Natural killer cell treated with Interleukin-12 subunit alpha and Interleukin-12 subunit beta and Interleukin-15 and Interleukin-18, amount 100 ng/mL, for 72 hours (primary cell): ENCODE results near the gene SMOC2. TPM values are rescaled to one million over a fixed set of nuclear protein-coding genes. Genes with fewer than 3 reads are reported as not detected.
"Not testable (repeated sequence)": the region's sequence is repeated elsewhere in the genome, so short reads cannot be mapped to it uniquely, and the experiment has no call there.

ENCODE experiments used
- ATAC-seq, 2 donors: fragments of 150-1000 bp; cut with Tn5 transposase in 1 of 2; sonication (Bioruptor Pico), chemical (Tn5 transposase) in 1 of 2; 2 replicates each; pipeline ENCODE4 v1.10.0; 2021
- DNase-seq: peaks from one replicate; pipeline ENCODE4 v3.0.0; 2022; ENCODE audit warnings: low spot score
- H3K27ac Mint-ChIP-seq, 2 donors: 1 replicate in 1 of 2; 2 replicates in 1 of 2; pipeline ENCODE4 v1.8.0; 2022; ENCODE audit warnings: mixed read lengths in 2 of 2, mild to moderate bottlenecking in 1 of 2, moderate library complexity in 1 of 2
- H3K27me3 Mint-ChIP-seq, 2 donors: 1 replicate in 1 of 2; 2 replicates in 1 of 2; pipeline ENCODE4 v1.8.0; 2022; ENCODE audit warnings: mixed read lengths in 2 of 2
- H3K36me3 Mint-ChIP-seq: one replicate; pipeline ENCODE4 v1.8.0; 2022; ENCODE audit warnings: mixed read lengths
- H3K4me1 Mint-ChIP-seq, 2 donors: 1 replicate in 1 of 2; 2 replicates in 1 of 2; pipeline ENCODE4 v1.8.0; 2022; ENCODE audit warnings: low read depth in 2 of 2, mixed read lengths in 2 of 2, mild to moderate bottlenecking in 1 of 2
- H3K4me3 Mint-ChIP-seq: one replicate; pipeline ENCODE4 v1.8.0; 2022; ENCODE audit warnings: mixed read lengths
- H3K9me3 Mint-ChIP-seq: 2 replicates; pipeline ENCODE4 v1.8.0; 2022; ENCODE audit warnings: mixed read lengths
- total RNA-seq, 2 donors: library from RNA; stranded (reverse); gene quantifications; one replicate each; pipeline ENCODE4 v1.2.3, GENCODE V29; 2022

The SMOC2 gene
- total RNA-seq, 2 donors from 2014 or later: not detected

DNA sequence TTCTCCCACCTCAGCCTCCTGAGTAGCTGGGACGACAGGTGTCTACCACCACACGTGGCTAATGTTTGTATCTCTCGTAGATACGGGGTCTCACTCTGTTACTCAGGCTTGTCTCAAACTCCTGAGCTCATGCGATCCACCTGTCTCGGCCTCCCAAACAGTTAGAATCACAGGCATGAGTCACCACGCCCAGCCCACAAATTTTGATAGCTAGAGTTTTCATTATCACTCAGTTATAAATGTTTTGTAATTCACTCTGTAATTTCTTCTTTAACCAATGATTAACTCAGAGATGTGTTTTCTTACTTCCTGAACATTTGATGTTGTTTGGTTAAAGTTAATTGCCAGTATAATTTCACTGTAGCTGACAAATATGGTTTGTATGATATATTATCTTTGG is 249.3 kb downstream of the SMOC2 start:
- no peak overlapping the region for H3K27ac Mint-ChIP-seq
- no peaks in the 10 kb centered on the region for H3K9me3 Mint-ChIP-seq
- no peak for DNase-seq
- peaks cover 0 to 4% of the 10 kb centered on the region in 2 donors for H3K27me3 Mint-ChIP-seq
- H3K4me3 Mint-ChIP-seq: no peak overlapping the region
- no peak for ATAC-seq
- no peaks in the 10 kb centered on the region for H3K4me1 Mint-ChIP-seq
- H3K36me3 Mint-ChIP-seq: no peaks in the 10 kb centered on the region

DNA sequence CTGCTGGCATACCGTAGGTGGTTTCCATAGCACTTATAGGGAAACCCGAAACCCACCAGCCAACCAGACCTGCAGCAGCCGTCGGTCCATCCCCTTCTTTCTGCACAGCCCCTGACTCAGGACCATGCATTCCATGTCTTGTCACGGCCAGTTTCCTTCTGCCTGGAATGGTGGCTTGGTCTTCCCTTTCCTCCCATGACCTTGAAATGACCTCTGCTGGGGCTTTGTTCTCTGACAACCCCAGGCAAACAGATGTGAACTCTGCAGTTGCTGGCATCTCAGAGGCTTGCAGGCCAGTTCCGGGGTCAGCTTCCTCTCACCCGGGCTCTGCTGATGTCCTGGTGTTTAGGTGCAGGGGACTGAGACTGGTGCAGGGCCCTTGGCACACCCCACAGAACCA is 250.8 kb downstream of the SMOC2 start:
- Mint-ChIP-seq H3K4me1 (no peaks in the 10 kb centered on the region), H3K27me3 (peaks cover 0 to 2% of the 10 kb centered on the region in 2 donors), H3K27ac (no peak overlapping the region), H3K36me3 (no peaks in the 10 kb centered on the region), H3K9me3 (no peaks in the 10 kb centered on the region), H3K4me3 (no peak overlapping the region)
- ATAC-seq (no peak), DNase-seq (no peak)

DNA sequence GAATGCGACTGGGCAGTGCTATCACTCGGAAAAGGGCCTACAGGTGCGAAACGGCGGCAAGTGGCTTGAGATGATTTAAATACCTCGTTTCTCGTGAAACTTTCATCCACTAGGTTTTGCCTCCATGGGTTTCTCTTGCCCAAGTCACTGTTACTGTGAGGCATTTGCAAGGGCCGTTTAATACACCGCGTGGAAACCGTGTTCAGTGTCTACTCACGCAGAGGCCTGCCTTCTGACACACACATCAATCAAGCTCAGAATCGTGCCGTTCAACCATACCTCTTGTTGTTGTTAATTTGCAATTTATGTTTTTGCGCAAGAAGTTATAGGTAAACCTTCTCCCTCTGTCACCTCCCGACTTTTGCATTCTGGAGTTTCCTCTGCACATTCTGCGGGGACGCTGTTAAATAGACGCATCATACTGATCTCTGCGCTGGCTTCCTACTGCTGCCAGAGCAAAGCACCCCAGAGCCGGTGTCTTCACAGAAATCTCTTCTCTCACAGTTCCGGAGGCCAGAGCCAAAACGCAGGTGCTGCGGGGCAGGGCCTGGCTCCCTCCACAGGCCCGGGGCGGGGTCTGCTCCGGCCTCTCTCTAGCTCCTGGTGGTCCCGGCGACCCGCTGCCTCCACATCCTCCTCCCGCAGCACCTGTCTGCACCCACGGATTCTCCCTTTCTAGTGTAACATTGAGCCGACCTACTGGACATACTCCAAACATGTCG is 251.4 kb downstream of the SMOC2 start:
- Mint-ChIP-seq H3K27ac (no peak overlapping the region), H3K9me3 (no peaks in the 10 kb centered on the region), H3K4me3 (no peak overlapping the region), H3K27me3 (peaks cover 0 to 2% of the 10 kb centered on the region in 2 donors), H3K4me1 (no peaks in the 10 kb centered on the region), H3K36me3 (no peaks in the 10 kb centered on the region)
- ATAC-seq: no peak
- DNase-seq: no peak

DNA sequence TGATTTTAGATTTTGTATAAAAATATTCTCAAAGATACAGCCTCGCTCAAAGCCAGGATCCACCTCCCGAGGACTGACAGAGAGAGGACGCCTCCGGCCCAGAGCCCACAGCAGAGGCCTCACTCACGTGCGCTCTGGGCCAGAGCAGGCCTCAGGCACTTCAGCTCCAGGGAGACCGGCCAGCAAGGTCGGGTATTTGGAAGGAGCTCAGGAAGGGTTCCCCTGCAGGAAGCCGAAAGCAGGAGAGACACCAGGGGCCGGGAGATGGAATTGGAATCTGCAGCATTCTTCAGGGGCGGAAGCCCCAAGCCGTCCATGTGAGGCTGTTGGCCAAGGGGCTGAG is 251.9 kb downstream of the SMOC2 start:
- not testable (repeated sequence) for DNase-seq, H3K36me3 Mint-ChIP-seq, H3K4me3 Mint-ChIP-seq, H3K4me1 Mint-ChIP-seq, H3K27me3 Mint-ChIP-seq, H3K27ac Mint-ChIP-seq, H3K9me3 Mint-ChIP-seq, ATAC-seq

DNA sequence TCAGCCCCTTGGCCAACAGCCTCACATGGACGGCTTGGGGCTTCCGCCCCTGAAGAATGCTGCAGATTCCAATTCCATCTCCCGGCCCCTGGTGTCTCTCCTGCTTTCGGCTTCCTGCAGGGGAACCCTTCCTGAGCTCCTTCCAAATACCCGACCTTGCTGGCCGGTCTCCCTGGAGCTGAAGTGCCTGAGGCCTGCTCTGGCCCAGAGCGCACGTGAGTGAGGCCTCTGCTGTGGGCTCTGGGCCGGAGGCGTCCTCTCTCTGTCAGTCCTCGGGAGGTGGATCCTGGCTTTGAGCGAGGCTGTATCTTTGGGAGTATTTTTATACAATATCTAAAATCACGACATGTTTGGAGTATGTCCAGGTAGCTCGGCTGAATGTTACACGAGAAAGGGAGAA is 253.8 kb downstream of the SMOC2 start:
- H3K36me3 Mint-ChIP-seq, H3K27me3 Mint-ChIP-seq, H3K4me1 Mint-ChIP-seq, H3K4me3 Mint-ChIP-seq, ATAC-seq, DNase-seq, H3K27ac Mint-ChIP-seq, H3K9me3 Mint-ChIP-seq: not testable (repeated sequence)

DNA sequence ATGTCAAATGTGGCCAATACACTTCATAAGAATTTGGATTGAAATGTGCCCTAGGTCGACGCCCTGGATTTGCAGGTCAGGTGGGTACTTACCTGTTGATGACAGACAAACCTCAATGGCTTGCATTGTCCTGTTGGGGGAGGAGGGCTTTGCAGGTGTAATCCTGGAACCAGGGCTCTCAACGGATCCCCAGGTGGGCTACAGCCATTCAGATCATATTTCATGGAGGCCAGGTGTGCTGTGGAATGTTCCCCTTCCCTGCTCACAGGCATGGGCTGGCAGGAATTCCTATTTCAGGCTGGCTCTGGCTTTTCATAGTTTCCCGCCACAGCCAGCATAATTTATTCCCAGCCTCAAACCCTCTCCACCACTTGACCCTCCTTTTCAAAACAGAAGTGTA is 254.7 kb downstream of the SMOC2 start:
- DNase-seq: no peak
- H3K4me1 Mint-ChIP-seq: no peaks in the 10 kb centered on the region
- H3K9me3 Mint-ChIP-seq: no peaks in the 10 kb centered on the region
- no peak for ATAC-seq
- no peak overlapping the region for H3K27ac Mint-ChIP-seq
- no peaks in the 10 kb centered on the region for H3K27me3 Mint-ChIP-seq
- no peaks in the 10 kb centered on the region for H3K36me3 Mint-ChIP-seq
- H3K4me3 Mint-ChIP-seq: no peak overlapping the region

DNA sequence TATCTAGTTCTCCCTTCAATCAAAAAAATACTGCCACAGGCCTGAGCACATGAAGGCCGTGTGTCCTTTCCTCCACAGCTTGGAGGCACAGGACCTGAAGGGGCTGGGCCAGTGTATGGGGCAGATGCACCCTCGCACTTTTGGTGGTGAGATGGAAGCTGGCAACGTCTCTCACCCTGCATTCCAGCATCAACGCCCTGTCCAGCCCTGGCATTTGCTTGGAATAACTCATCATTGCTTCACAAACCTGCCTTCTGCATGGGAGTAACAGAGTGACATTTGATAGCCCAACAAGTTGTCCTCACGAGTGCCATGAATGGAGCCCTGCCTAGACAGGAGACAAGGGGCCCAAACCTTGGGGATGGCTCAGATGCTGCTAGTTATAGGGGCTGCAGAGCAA is 257.9 kb downstream of the SMOC2 start:
- peaks cover 0 to 2% of the 10 kb centered on the region in 2 donors for H3K4me1 Mint-ChIP-seq
- ATAC-seq (no peak), DNase-seq (no peak)
- H3K27ac Mint-ChIP-seq: no peak overlapping the region
- H3K36me3 Mint-ChIP-seq: no peaks in the 10 kb centered on the region
- no peaks in the 10 kb centered on the region for H3K9me3 Mint-ChIP-seq
- no peak overlapping the region for H3K4me3 Mint-ChIP-seq
- H3K27me3 Mint-ChIP-seq: peaks cover 0 to 2% of the 10 kb centered on the region in 2 donors

DNA sequence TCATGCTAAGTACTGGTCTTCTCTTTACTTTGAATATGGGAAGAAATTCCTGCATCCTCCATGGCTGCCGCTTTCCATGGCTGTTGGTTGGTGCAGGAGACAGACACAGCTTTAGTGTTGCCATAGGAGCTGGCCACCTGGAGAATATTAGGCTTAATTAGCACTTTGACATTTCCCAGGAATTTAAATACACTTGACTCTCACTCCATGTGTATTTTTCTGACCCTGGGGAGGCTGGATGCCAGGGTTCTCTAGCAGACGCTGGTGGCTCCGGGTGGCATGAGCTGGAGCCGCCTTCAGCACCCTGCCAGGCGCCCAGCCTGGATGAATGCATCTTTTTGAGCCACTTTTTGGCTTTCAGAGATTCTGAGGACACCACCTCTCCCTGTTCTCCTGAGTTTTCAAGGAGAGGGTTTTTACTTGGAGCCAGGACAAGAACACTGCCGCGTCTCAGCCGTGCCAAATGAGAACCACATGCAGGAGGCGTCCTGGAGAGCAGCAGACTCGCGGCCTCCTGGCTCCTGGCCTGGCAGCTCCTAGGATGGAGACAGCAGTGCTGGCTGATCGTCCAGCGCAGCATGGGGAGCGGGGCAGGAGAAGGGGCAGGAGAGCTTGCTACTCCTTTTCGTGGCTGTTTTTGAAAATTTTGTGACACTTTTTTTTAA is 258.8 kb downstream of the SMOC2 start:
- H3K4me3 Mint-ChIP-seq: no peak overlapping the region
- H3K9me3 Mint-ChIP-seq: no peaks in the 10 kb centered on the region
- ATAC-seq (no peak), DNase-seq (no peak)
- peaks cover 0 to 2% of the 10 kb centered on the region in 2 donors for H3K4me1 Mint-ChIP-seq
- H3K36me3 Mint-ChIP-seq: no peaks in the 10 kb centered on the region
- H3K27me3 Mint-ChIP-seq: peaks cover 0 to 2% of the 10 kb centered on the region in 2 donors
- H3K27ac Mint-ChIP-seq: no peak overlapping the region

DNA sequence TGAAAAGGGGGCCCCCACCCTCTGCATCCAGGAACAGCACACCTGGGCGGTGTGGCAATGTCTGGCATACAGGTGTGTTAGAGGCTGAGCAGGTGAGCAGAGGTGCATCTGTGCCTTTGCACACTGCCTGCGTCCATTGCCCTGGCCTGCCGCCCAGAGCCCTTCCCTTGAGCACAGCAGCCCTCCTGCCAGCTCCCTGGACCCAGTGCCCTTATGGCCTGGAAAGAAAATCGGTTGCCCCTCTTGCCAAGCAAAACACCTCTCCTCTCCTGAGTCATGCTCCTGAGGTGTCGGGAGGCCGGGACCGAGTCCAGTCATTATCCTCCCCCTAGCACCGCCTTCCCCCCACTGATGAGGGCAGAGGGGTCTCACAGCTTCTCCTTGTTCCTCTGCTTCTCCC is 259.9 kb downstream of the SMOC2 start:
- H3K27ac Mint-ChIP-seq: no peak overlapping the region
- H3K9me3 Mint-ChIP-seq: no peaks in the 10 kb centered on the region
- H3K4me1 Mint-ChIP-seq: peaks cover 0 to 2% of the 10 kb centered on the region in 2 donors
- peaks cover 0 to 2% of the 10 kb centered on the region in 2 donors for H3K27me3 Mint-ChIP-seq
- H3K36me3 Mint-ChIP-seq: no peaks in the 10 kb centered on the region
- no peak overlapping the region for H3K4me3 Mint-ChIP-seq
- DNase-seq: no peak
- peak in 1 of 2 donors; percentile 25 for ATAC-seq

DNA sequence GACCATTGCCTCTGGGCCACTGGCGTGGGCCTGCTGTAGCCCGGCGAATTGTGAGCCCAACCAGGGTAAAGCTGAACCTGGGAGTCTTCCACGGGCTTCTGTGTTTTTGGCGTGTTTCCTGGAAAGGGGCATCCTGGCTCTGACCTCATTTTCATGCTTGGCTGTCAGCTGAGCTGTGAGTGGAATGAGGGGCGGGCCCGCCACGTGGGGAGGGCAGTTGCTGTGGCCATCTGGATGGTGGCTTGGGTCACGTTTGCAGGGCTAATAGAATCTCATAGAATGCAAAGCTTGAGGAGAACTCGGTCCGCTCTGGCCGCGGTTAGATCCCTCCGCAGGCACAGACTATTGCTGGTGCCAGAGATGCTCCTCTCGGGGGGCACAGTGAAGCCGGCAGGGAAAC is 263.0 kb downstream of the SMOC2 start:
- DNase-seq (no peak), ATAC-seq (no peak)
- H3K4me3 Mint-ChIP-seq: no peak overlapping the region
- peaks cover 0 to 2% of the 10 kb centered on the region in 2 donors for H3K4me1 Mint-ChIP-seq
- no peak overlapping the region for H3K27ac Mint-ChIP-seq
- no peaks in the 10 kb centered on the region for H3K36me3 Mint-ChIP-seq
- H3K27me3 Mint-ChIP-seq: peaks cover 0 to 7% of the 10 kb centered on the region in 2 donors
- H3K9me3 Mint-ChIP-seq: no peaks in the 10 kb centered on the region

DNA sequence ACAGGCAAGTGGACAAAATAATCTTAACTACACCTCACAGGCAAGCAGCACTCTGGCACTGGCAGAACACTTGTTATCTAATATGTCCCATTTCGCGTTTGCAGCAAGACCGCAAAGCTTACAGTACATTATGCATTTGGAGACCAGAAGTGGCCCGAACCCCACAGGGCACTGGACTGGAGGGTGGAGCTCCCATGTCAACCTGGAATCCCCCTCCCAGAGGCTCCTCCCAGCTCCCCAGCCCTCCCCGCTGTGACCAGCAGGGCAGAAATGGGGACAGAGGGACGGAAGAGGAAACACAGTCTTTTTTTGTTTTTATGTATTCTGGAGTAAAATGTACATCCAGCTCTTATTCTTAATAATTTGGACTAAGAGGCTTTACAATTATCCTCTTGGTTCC is 263.7 kb downstream of the SMOC2 start:
- Mint-ChIP-seq H3K27ac (no peak overlapping the region), H3K4me1 (peaks cover 0 to 2% of the 10 kb centered on the region in 2 donors), H3K9me3 (no peaks in the 10 kb centered on the region)

DNA sequence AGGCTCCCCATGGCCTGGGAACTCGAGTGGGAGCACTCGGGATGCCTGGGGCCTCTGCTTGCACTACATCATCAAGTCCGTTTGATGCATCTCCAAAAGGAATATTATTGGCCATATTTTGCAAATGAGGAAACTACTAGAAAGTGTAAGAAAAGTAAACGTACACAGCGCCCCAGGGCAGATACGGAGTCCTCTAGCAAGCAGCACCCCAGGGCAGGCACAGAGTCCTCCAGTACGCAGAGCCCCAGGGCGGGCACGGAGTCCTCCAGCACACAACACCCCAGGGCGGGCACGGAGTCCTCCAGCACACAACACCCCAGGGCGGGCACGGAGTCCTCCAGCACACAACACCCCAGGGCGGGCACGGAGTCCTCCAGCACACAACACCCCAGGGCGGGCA is 264.3 kb downstream of the SMOC2 start:
- H3K4me3 Mint-ChIP-seq, H3K27me3 Mint-ChIP-seq, H3K4me1 Mint-ChIP-seq, H3K27ac Mint-ChIP-seq, DNase-seq, H3K9me3 Mint-ChIP-seq, ATAC-seq, H3K36me3 Mint-ChIP-seq: not testable (repeated sequence)

More for the DNA sequence above, 263.7 kb downstream of the SMOC2 start:
- H3K27me3 Mint-ChIP-seq: peaks cover 0 to 7% of the 10 kb centered on the region in 2 donors
- DNase-seq: no peak
- no peak for ATAC-seq
- H3K36me3 Mint-ChIP-seq: no peaks in the 10 kb centered on the region
- no peak overlapping the region for H3K4me3 Mint-ChIP-seq

DNA sequence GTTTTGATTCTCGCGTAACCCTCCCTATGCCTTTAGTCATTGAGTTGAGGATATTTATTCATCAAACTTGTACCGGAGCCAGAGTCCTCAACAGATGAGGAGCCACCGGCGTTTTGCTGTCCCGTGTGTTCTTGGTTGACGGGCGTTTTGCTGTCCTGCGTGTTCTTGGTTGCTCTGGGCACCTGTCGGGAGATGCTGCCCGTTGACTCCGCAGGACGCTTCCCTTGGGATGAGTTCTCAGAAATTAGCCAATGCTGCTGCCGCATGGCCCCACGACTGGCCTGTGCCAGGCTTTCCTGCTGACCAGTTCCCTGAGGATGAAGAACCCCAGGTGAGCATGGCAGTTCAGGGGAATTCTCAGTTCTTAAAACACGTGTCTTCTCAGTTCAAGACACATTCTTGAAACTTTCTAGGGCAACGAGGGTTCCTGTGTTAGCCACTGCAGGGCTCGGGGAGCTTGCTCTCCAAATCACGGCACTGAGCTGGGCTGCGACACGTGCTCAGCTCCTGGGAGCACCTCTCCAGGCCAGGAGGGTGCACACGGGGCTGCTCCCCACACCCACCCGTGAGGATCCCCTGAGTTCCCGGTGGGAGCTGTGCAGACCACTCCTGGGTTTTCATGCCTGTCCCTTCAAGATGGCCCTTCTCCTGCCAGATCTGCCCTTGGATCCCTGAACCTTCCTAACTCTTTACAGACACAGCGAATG is 265.6 kb downstream of the SMOC2 start:
- peaks cover 0 to 7% of the 10 kb centered on the region in 2 donors for H3K27me3 Mint-ChIP-seq
- H3K4me1 Mint-ChIP-seq: peaks cover 0 to 2% of the 10 kb centered on the region in 2 donors
- H3K36me3 Mint-ChIP-seq: no peaks in the 10 kb centered on the region
- H3K27ac Mint-ChIP-seq: no peak overlapping the region
- no peaks in the 10 kb centered on the region for H3K9me3 Mint-ChIP-seq
- no peak overlapping the region for H3K4me3 Mint-ChIP-seq
- ATAC-seq (no peak), DNase-seq (no peak)

DNA sequence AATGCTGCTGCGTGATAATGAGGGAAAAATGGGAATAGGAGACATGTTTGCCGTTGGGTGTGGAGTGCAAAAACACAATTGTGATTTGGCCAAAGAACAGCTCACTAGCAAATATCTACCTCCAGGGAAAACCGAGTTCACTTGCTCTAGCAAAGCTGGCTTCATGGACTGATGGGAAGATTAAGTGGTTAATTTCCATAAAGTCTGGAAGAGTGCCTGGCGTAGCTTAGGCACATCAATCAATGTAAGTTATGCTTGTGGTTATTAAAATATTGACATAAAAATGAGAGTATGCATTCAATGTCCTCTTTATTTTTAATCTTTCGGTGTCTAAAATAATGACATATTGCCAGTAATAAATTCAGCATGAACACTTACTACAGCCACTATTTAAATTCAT is 267.5 kb downstream of the SMOC2 start:
- H3K9me3 Mint-ChIP-seq: no peaks in the 10 kb centered on the region
- H3K27ac Mint-ChIP-seq: no peak overlapping the region
- ATAC-seq (no peak), DNase-seq (no peak)
- no peaks in the 10 kb centered on the region for H3K36me3 Mint-ChIP-seq
- no peaks in the 10 kb centered on the region for H3K4me1 Mint-ChIP-seq
- H3K27me3 Mint-ChIP-seq: peaks cover 0 to 9% of the 10 kb centered on the region in 2 donors
- H3K4me3 Mint-ChIP-seq: no peak overlapping the region
